Ramos (cell line): ENCODE results near the gene OSBPL7.

ENCODE experiments used
- in situ Hi-C: fragments of 300-500 bp; cut with MboI; formaldehyde crosslinking; loops from one replicate; pipeline ENCODE4 v1.14.3; 2022; ENCODE audit warnings: low sequenced_read_pairs; ENCODE audit not compliant: unreplicated experiment

OSBPL7 gene

DNA sequence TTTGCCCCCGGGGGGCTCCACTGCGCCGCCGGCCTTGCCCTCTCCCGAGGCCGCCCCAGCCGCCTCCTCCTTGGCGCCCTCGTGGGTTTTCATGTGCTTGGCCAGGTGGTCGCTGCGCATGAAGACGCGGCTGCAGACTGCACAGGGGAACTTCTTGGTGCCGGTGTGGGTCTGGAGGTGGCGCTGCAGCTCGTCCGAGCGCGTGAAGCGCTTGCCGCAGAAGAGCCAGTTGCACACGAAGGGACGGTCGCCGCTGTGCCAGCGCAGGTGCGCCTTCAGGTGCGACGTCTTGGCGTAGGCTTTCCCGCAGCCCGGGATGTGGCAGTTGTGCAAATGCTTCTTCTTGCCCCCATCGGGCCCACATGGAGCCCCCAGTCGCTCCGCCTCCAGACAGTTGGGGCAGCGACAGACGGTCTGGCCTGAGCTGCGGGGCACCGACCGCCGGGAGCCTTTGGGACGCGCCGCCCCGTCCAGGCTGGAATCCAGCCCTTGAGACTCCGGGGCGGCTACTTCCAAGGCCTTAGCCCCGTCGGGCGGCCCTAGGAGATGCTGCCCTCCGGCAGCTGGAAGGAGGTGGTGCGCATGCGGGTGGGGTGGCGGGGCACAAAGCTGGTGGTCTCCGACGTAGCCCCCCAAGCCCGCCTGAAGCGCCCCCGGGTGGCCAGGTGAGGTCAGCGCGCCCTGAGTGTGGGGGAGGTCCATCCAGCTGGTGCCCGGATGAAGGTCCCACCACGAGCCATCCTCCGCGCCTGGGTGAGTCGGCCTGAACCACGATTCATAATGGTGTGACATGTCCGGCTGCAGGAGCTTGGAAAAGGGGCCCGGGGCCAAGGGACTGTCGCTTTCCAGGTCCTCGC is 26.0 kb upstream of the OSBPL7 start:
- in situ Hi-C loops: no loop called here

DNA sequence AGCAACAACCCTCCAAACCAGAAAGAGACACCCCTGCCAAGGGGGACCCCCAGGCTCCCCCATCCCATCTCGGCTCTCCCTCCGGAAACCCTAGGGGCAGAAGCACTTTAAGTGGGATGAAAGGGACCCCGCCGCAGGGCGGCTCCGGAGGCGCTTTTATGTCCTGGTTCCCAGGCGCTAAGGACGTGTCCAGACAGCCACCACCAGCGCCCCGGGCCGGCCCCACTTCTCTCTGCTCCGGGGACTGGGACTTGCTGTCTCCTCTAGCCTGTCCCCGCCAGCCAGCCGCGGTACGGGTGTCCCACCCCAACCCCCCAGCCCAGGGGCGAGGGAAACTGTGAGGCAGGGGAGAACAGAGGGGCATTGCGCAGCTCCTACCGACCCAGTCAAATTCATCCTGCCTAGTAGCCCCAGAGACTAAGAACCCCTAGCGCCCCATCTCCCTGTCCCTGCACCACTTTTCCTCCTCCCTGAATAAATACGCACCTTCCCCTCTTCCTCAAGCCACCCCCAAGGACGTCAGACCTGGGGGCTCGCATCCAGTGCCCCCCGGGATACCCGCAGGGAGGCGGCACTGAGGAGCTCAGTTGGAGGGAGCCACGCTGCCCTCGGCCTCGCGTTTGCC is 25.2 kb upstream of the OSBPL7 start:
- in situ Hi-C loops: no loop called here

DNA sequence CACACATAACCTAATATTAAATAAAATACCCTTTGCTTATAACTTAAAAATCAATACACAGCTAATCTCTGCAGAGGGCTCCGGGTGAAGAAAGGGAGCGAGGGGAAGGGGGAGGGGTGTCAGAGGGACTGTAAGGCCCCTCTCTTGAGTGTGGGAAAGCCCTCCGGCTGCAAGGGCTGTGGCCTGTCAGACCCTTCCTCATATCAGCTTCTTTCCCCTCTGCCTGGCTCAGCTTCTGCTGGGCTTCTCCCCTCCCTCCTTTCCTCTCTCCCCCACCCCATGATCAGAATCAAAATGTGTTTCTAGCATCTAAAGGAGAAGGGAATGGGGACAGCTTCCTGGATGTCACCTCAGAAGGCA is 24.1 kb upstream of the OSBPL7 start:
- in situ Hi-C loops: no loop called here

DNA sequence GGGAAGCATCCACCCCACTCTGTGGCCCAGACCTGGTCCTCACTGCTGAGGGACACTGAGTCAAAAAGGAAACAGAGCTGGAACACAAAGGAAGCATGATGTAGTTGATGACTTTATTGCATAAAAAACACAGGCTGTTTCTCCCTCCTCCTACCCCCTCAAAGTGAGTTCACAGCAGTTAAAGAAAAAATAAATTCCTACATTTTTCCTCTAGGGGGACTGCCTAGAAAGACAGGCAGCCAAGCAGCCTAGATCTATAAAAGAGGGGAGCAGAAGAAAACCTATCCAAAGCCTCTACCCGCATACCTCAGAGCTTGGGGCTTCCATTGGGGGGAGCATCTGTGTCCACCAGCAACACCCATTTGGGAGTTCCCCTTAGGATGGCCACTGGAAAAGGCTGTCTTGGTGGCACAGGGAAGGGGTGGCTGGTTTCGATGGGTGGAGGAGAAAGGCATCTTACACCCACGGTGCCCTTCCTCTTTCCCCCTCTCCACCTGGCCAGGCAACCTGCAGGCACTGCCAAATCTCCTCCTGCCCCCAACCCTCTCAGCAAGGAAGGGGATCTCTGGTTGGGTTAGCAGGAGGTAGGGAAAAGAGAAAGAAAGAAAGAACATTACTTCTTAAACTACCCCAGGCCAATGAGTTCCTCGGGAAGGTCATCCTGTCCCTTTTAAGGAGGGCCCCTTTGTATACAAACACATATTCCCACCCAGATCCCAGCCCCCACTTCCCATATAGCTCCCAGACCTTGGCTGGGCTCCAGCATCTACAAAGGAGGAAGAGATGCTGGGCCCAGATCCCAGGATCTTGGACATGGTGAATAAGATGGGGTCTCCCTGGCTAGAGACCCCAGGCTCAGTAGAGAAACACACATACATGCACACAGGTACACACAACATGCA is 23.5 kb upstream of the OSBPL7 start:
- in situ Hi-C loops: loop anchor here (5.0 kb wide), 1 partner anchor 47 kb away; no protein-coding TSS in a partner anchor

DNA sequence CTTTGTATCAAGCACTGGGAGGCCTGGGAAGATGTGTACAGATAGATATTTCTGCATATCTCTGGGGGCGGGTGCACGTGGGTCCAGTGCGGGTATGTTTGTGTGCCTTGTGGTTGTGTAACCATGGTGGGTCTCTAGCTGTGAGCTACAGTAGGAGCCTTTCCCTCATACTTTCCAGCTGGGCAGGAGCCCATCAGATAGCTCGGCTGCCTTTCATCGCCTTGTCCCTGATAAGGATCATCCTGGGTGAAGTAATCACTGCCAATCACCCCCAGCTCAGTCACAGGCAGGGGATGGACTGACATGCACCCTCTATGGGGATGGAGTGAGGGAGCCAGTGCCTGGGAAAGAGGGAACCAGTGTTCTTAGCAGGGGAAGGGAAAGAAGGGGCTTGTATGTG is 22.6 kb upstream of the OSBPL7 start:
- in situ Hi-C loops: loop anchor here (5.0 kb wide), 1 partner anchor 48 kb away; no protein-coding TSS in a partner anchor

DNA sequence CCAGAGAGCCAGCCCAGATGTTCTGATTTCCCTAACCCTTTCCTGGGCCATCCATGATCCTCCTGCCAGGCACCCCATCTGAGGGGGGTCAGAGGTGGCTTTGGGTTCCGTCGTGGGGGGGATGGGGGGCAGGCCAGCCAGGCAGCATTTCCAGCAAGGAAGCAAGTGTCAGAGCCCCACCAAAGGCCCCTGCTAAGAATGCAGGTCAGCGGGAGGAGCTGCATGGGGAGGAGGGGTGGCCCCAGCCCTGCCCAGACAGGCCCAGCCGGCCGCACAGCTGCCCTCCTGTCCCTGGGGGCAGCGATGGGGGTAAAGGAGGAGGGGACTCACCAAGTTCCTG is 21.8 kb upstream of the OSBPL7 start:
- in situ Hi-C loops: loop anchor here (5.0 kb wide), 1 partner anchor 49 kb away; no protein-coding TSS in a partner anchor

DNA sequence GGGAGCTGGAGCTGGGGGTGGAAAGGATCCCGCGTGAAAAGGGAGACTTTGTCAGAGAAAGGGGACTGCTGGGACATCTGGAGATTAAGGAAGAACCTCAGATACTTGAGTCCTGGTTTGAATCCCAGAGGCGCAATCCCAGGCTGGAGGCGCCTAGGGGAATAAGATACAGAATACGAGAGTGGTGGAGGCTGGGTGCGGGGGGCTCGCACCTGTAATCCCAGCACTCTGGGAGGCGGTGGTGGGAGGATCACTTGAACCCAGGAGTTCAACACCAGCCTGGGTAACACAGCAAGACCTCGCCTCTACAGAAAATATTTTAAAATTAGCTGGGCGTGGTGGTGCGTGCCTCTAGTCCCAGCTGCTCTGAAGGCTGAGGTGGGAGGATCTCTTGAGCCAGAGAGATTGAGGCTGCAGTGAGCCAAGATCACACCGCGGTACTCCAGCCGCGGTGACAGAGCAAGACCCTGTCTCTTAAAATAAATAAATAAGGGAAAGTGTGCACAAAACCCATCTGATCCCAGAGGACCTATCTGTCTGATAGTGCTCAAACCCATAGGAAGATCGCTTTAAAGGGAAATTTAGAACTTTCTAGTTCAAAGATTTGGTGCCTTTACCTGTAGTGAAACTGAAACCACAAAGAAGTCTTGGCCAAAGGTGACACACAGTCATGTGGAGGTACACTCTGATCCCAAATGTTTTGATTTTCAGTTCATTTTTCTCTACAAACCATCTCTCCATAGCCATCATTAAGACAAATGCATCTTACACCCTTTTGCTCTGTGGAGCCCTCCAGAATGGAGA is 20.1 kb upstream of the OSBPL7 start:
- in situ Hi-C loops: loop anchor here (5.0 kb wide), 1 partner anchor 51 kb away; no protein-coding TSS in a partner anchor

DNA sequence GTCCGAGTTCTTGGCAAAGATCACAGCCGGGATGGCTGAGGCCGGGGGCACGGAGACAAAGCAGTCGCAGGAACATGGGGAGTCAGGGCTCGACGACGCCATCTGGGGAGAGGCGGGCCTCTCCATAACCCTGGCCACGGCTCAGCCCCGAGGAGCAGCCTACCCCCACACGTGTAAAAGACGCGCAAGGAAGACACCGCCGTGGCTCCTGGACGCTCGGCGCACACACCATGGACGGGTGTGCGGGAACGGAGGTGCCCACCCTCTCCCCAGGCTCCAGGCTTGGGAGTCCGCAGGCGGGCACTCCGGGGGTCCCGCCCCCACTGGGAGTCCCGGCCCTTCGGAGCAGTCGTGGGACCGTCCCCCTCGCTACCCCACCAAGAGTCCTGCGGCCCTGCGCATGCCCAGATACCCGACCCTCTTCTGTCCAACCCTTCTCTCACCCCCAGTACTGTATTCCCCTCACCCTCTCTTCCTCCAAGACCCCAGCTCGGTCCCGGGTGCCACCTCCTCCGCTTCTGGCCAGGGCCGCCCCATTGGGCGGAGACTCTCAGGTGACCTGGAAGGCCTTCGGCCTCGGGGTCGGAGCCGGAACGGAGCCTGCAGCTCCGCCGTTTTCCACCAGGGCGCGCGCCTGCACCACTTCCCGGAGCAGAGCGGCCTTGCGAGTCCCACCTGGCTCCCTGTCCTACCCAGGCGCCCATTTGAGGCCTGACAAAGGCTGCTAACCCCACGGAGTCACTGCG is 19.3 kb upstream of the OSBPL7 start, which contains the start of gene SCRN2:
Gene SCRN2, minus strand, starts transcription at position 532 of the 746 bp plus-strand sequence. Its CDS starts 430 bp downstream, at position 102.
- in situ Hi-C loops: loop anchor here (5.0 kb wide), 1 partner anchor 51 kb away; no protein-coding TSS in a partner anchor

DNA sequence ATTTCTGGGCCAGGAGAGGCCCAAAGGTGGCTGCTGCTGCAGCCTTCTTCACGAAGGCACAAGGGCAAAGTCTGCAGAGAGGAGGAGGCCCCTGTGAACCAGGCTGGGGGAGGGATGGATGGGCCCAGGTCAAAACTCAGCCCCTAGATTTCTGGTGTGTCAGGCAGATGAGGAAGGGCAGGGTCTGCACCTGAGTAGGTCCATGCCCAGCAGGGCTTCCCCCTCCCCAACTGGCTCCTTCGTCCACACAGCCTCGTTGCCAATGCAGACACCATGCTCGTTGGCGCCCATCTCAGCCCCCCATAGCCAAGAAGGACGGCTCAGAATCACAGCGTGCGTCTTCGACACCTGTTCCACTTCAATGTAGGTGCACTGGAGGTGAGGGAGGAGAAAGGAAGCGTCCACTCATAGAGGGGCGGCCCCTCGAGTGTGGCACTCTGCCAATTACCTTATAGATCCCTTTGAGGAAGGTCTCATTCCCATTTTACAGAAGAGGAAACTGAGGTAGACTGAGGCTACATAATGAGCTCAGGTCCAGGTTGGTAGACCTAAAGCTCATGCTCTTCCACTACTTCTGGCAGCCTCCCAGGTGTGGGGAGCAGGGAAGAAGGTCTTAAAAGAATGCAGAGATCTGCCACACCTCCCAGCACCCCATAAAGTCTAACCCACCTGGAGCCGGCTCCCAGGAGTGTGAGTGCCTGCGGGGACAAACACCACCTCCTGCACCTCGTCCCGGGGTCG is 18.6 kb upstream of the OSBPL7 start:
- in situ Hi-C loops: loop anchor here (5.0 kb wide), 1 partner anchor 52 kb away; no protein-coding TSS in a partner anchor

DNA sequence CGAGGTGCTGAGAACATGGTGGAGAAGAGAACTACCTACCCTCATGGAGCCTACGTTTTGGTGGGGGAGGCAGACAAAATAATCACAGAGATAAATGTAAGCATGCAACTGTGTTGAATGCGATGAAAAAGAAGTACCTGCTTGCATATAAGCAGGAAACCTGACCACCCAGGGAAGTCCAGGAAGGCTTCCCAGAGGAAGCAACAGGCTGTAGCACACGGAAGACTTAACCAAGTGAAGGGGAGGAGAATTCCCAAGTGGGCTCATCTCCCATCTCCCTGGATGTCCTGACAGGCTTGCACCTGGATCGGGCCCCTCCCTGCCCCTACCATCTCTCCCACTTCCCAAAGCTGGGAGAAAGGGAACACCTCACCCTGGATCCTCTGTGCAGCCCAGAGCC is 17.5 kb upstream of the OSBPL7 start:
- in situ Hi-C loops: no loop called here

DNA sequence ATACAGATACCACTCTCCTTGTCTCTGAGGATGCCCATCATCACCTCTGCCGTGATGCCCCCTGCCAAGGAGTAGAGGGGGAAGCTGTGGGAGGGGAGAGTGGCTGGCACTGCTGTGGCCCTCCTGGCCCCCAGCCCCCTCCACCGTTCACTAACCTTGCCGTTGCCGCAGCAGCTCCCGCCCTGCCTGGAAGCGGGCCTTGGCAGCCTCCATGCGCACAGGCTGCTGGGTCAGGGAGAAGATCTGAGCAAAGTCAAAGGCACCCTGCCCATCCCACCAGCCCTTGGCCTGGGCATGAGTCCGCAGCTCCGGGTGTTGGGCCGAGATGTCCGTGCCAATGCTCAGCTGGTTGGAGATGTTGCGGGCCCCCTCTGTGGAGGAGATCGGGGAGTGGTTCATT is 17.0 kb upstream of the OSBPL7 start:
- in situ Hi-C loops: no loop called here

DNA sequence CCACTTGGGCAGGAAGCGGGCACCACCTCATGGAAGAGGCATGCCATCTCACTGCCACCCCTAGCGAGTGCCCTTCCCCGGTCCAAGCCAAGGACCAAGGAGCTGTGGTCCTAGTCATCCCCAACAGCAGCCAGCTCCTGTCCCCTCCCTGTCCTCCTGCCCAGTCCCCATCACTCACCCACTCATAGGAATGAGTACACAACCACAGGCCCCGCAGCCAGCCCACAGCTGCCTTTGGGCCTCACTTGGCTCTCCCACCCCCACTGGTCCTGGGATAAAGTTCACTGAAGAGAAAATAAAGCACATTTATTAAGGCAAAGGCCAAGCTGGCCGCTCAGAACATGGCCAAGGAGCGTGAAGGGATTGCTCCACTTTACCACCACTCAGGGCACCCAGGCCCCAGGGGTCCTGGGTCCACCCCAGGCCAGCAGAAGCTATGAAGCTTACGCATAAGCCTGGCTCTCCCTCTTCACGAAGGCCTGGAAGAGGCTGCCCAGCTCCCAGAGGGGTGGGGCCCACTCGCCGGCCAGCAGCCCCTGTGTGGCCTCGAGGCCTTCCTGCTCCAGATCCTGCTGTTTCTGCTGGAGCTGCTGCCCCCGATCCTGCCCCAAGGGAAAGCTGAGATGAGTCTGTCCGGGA is 15.9 kb upstream of the OSBPL7 start:
- in situ Hi-C loops: no loop called here

DNA sequence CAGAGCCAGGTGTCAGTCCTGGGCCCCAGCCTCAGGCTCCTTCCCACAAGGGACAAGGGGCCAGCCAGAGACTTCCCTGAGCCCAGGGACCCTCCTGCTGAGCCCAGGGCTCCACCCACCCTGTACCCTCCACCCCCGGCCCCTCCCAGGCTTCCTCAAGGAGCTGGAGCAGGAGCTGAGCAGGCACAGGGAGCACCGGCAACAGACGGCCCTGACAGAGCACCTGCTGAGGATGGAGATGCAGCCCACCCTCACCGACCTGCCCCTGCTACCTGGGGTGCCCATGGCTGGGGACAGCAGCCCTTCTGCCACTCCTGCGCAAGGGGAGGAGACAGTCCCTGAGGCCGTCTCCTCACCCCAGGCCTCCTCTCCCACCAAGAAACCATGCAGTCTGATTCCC is 15.0 kb upstream of the OSBPL7 start:
- in situ Hi-C loops: no loop called here

DNA sequence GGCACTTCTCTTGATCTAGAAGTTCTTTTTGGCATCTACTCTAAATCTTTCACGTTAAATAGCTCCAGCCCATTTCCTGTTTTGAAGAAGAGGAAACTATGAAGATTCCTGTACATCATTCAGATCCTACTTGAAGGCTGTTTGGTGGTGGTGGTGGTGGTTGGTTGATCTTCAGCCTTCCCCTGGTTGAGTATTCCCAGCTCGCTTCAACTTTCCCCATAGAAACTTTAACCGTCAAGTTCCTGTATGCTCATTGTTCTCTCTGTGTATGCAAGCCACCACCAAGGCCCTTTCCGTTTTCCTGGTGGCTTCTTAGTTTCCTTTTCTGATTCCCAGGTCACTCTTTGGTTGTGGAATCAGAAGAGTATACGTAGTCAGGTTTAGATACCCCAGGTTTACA is 13.2 kb upstream of the OSBPL7 start:
- in situ Hi-C loops: no loop called here

DNA sequence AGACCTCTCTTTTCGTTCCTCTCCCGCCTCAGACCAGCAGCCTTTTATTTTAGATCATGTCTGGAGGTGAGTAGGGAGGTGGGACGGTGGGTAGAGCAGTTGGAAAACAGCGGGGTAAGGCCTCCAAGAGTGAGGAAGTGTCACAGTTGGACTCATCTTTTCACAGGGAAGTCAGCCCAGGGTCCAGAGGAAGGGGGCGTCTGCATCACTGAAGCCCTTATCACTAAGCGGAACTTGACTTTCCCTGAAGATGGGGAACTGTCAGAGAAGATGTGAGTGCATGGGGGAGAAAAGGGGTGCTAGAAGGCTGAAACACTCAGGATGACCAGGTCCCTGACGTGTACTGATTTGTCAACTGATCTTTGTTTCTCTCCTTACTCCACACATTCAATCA is 10.3 kb upstream of the OSBPL7 start:
- in situ Hi-C loops: no loop called here

DNA sequence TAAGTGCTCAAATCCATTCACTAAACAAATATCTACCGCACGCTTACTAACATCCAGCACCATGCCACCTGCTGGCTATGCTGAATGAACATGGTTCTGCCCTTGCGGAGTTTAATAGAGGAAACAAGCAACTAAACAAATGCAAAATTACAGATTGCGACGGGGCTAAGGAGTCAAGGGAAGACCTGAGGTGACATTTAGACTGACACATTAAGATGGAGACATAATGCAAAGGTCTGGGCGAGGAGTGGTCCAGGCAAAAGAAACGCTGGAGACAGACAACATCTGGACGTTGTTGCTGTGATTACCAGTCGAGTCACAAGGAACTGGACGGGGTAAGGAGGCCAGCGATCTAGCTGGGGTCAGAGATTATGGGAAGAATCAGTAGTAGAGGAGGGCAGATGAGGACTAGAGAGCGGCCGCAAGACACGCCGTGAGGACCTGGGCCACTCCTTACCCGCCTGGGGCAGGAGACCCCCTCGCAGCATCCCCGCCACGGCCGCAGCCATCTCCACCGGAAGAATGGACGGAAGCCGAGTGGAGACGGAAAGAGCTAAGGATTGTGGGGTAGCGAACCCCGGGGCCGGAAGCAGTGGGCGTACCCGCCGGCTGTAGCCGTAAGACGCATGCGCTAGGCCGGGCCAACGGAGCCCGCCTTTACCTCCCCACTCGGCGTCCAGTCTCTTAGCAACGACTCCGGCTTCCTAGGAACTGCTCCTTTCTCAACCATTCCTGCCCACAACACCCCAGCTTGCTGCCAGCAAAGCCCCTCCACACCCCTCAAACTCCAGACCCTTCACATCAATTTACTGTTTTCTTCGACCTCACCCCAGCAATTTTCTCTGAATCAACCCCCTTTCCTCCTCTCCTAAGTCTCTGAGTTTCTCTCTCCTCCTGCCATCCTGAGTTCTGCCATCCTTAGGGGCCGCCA is 9.7 kb upstream of the OSBPL7 start, which contains the start of the genes LRRC46 and MRPL10:
Gene LRRC46, plus strand, starts transcription at position 668 of the 931 bp plus-strand sequence. CDS start 320 bp downstream, outside the sequence.
Gene MRPL10, minus strand, starts transcription at position 539 of the 931 bp plus-strand sequence. Its CDS starts 30 bp downstream, at position 509.
- in situ Hi-C loops: no loop called here
